ENCODE results near the gene LRRC74B.
A peak's percentile ranks its signal among the peaks of the same experiment; 100 is the strongest.

LRRC74B gene

DNA sequence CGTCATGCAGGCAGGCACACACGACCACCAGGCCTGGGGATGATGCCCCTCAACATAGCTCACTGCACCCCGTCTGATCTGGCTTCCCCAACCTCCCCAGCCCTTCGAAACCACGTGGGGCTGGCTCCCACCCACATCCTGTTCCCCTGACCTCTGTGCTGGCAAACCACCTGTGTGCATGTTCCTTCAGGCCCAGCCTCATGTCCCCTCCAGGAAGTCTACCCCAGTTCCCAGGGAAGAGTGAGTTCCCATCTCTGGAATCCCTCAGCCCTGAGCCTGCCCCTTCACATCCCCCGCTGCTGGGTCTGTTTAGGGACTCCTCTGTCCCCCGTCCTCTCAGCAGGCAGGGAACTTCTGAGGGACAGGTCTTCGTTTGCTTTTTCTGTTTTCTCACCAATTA, 20.5 kb upstream of the LRRC74B start:
- Mint-ChIP-seq H3K9me3 (ENCODE audit: low read depth) (no peaks in the 10 kb centered on the region), H3K36me3 (no peaks in the 10 kb centered on the region), H3K27me3 (no peaks in the 10 kb centered on the region), H3K4me1 (ENCODE audit: low read depth) (peaks cover 13% of the 10 kb centered on the region), H3K27ac (peak overlapping the region; percentile 73), H3K4me3 (peak overlapping the region; percentile 33)

DNA sequence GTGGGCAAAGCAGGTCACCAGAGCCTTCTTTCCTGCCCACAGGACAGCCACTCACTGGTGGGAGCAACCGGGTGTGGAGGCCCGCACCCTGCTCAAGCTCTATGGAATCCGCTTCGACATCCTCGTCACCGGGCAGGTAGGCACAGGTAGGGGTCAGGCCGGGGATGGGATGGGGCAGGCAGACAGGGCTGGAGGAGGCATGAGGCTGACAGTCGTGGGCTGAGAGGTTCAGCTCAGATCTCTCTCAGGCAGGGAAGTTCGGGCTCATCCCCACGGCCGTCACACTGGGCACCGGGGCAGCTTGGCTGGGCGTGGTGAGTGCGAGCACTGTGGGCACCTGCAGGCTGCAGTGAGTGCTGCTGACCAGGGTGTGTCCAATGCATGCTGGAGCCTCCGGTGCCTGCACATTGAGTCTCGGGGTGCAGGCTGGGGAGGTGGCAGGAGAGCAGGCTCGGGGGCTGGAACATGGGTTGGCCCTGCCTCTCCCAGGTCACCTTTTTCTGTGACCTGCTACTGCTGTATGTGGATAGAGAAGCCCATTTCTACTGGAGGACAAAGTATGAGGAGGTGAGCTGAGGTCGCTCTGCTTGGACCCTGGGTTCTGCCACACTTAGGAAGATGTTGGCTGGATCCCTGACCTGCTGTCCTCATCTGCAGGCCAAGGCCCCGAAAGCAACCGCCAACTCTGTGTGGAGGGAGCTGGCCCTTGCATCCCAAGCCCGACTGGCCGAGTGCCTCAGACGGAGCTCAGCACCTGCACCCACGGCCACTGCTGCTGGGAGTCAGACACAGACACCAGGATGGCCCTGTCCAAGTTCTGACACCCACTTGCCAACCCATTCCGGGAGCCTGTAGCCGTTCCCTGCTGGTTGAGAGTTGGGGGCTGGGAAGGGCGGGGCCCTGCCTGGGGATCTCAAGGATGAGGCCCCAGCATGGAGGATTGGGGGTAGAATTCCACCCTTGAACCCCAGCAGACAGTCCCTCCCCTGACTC, 19.7 kb upstream of the LRRC74B start:
- H3K9me3 Mint-ChIP-seq (ENCODE audit: low read depth) = no peaks in the 10 kb centered on the region
- H3K36me3 Mint-ChIP-seq = no peaks in the 10 kb centered on the region
- H3K27me3 Mint-ChIP-seq = peaks cover 2% of the 10 kb centered on the region
- peaks cover 13% of the 10 kb centered on the region for H3K4me1 Mint-ChIP-seq (ENCODE audit: low read depth)
- no peak overlapping the region for H3K27ac Mint-ChIP-seq
- no peak overlapping the region for H3K4me3 Mint-ChIP-seq

DNA sequence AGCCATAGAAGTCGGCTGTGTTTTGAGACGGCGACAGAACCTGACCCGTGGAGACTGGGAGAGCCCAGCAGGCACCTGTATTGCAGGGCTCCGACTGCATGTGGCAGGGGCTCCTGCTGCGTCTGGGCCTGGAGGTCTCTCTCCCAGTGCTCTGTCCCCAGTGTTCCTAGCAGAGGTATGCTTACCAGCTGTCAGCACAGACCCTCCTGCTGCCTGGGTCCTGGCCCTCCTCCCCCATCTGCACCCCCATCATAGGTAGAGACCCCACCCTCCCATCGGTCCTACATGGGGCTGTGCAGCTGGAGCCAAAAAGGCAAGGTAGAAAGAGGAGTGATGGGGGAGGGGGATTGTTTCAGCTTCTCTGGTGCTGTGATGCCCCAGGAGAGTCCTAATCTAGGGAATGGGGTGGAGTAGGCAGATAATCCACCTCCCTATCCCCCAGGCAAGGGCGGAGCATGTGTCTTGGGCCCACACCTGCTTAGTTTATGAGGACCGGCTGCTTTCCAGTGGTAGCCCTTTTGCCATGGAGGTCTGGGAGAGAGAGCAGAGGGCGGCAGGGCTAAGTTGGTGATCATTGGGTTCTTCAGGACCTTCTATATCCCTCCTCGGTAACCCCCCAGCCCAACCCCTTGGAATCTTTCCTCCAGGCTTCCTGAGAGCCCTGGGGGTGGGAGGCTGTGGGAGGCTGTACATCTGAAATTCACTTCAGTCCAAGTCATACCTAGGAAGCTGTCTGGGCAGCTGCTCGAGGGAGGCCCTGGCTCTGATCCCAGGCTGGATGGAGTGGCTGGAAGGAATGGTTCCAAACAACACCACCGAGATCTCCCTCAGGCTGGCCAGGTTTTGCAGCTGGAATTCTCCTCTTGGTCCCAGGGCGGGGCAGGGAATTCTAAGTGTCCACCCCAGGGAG, 18.7 kb upstream of the LRRC74B start:
- Mint-ChIP-seq H3K27me3 (peaks cover 5% of the 10 kb centered on the region), H3K9me3 (ENCODE audit: low read depth) (no peaks in the 10 kb centered on the region), H3K4me3 (no peak overlapping the region), H3K36me3 (no peaks in the 10 kb centered on the region), H3K4me1 (ENCODE audit: low read depth) (peaks cover 16% of the 10 kb centered on the region), H3K27ac (no peak overlapping the region)

DNA sequence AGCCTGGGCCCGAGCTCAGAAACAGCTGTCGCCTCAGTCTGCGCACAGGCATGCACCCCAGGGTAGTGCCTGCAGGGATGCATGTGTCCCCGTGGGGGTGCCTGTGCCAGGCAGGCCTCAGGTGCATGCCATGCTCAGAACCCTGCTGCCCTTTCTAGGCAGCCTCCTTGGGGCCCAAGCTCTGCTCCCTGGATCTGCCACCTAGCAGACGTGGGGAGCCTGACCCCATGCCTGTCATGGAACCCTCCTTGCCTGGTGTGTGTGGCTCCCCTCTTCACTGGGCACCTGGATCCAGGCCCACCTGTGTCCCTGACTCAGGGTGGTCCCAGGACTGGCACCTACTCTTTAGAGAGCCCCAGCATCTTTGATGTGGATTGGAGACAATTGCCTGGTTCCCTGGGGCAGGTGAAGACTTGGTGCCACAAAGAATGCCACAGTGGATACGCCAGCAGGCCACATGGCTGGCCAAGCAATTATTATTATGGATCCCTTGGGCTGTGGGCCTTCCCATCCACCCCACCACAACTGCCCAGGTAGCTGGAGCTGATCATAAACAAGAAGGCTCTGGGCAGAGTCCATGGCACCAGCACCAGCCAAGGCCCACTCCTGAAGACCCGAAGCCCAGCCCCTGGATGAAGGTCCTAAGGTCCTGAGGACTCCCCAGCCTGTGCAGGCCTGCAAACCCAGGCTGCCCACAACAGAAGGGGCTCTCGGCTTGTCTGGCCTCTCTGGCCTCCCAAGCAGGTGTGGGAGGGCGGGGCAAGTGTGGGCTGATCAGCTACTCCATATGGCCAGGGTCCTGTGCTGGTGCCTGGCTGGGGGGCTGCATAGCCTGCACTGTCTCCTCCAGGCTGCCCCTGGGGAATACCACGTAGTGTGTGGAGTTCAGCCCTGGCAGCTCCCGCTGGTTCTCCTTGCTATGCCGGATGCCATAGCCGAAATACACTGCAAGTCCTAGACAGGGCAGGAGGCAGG, 17.2 kb upstream of the LRRC74B start:
- Mint-ChIP-seq H3K36me3 (no peaks in the 10 kb centered on the region), H3K4me1 (ENCODE audit: low read depth) (peaks cover 16% of the 10 kb centered on the region), H3K27ac (no peak overlapping the region), H3K9me3 (ENCODE audit: low read depth) (no peaks in the 10 kb centered on the region), H3K27me3 (peaks cover 5% of the 10 kb centered on the region), H3K4me3 (no peak overlapping the region)

DNA sequence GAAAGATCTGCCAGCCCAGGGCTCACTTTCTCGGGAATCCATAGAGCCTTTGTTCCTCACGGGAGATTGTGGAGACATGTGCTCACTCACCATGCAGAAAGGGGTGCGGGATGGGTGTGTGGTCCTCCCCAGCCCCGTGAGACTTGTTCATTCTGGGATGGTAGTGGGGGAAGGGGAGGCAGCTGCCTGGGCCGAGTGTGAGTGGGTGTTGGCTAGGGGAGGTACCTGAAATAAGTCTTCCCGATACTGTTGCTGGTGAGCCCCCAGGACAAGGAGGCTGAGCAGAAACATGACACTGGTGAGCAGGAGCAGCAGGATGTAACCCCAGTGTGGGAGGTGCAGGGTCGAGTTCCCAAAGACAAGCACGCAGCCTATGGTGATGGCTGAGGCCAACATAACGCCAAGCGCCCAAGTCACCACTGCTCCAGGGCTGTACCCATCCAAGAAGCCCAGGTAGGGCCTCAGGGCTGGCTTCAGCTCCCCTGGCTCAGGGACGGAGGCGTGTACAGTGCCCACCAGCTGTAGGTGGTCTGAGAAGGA, 16.2 kb upstream of the LRRC74B start:
- Mint-ChIP-seq H3K27ac (no peak overlapping the region), H3K4me1 (ENCODE audit: low read depth) (peaks cover 16% of the 10 kb centered on the region), H3K4me3 (no peak overlapping the region), H3K27me3 (peaks cover 5% of the 10 kb centered on the region), H3K36me3 (no peaks in the 10 kb centered on the region), H3K9me3 (ENCODE audit: low read depth) (no peaks in the 10 kb centered on the region)

DNA sequence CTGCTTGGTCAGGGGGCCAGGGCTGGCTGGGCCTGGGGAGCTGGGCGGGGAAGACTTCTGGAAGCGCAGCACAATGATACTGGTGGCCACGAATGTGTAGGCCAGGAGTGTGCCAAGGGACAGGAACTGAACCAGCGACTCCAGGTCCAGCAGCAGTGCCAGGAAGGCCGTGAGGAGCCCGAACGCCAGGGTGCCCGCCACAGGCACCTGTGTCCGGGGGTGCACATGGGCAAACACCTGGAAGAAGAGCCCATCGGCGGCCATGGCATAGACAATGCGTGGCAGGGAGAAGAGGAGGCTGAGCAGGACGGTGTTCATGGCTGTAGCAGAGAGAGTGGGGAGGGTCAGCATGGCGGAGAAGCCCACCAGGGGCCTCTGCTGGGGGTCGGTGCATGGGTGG, 15.7 kb upstream of the LRRC74B start:
- peak overlapping the region; percentile 27 for H3K4me3 Mint-ChIP-seq
- H3K4me1 Mint-ChIP-seq (ENCODE audit: low read depth) = peaks cover 13% of the 10 kb centered on the region
- peaks cover 5% of the 10 kb centered on the region for H3K27me3 Mint-ChIP-seq
- no peaks in the 10 kb centered on the region for H3K36me3 Mint-ChIP-seq
- no peak overlapping the region for H3K27ac Mint-ChIP-seq
- no peaks in the 10 kb centered on the region for H3K9me3 Mint-ChIP-seq (ENCODE audit: low read depth)

DNA sequence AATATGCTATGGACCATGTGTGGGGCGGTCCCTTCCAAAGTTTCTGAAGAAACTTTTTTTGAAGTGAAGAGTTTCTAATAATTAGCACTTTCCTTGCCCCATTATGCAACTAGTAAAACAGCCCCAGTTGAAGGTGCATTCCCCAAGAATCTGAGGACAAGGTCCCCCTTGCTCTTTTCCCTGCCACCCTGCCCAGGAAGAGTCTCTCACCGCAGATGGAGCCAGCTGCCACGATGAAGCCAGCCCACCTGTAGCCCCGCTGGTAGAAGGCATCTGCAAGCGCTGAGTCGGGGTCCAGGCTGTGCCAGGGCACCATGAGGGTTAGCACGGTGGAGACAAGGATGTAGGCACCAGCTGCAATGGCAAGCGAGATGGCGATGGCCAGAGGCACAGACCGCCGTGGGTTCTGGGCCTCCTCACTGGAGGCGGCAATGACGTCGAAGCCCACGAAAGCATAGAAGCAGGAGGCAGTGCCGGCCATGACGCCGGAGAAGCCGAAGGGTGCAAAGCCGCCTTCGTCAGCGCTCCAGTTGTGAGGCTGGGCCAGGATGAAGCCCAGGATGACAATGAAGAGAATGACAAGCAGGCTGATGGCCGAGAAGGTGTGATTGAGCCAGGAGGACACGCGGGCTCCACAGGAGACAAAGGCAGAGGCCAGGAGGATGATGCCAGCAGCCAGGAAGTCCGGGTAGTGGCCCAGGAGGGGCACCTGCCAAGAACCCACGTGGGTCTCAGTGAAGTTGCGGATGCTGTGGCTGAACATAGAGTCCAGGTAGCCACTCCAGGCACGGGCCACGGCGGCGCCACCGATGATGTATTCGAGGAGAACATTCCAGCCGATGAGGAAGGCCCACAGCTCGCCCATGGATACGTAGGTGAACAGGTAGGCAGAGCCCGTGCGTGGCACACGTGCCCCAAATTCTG, 14.9 kb upstream of the LRRC74B start:
- Mint-ChIP-seq H3K27ac (no peak overlapping the region), H3K4me3 (peak overlapping the region; percentile 57), H3K9me3 (ENCODE audit: low read depth) (no peaks in the 10 kb centered on the region), H3K4me1 (ENCODE audit: low read depth) (peaks cover 5% of the 10 kb centered on the region), H3K27me3 (peaks cover 5% of the 10 kb centered on the region), H3K36me3 (no peaks in the 10 kb centered on the region)

DNA sequence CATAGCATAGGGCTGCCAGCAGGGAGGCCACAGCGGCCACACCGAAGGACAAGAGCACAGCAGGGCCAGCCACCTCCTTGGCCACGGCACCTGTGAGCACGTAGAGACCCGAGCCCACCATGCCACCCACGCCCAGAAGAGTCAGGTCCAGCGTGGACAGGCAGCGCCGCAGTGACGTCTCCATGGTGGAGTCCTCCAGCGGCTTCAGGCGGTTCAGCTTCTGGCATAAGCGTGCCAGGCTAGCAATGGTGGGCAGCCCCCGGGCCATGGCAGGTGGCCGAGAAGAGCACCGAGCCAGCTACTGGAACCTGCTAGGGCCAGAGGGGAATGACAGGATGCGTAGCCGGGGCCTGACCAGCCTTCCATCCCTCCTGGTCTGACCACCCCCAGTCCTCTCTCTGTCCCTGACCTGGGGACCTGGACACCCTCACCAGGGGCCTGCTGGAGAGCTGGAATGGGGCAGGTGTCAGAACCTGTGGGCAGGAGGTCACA, 14.2 kb upstream of the LRRC74B start:
- Mint-ChIP-seq H3K4me1 (ENCODE audit: low read depth) (peaks cover 3% of the 10 kb centered on the region), H3K27me3 (peaks cover 5% of the 10 kb centered on the region), H3K9me3 (ENCODE audit: low read depth) (no peaks in the 10 kb centered on the region), H3K4me3 (peak overlapping the region; percentile 57), H3K36me3 (no peaks in the 10 kb centered on the region), H3K27ac (no peak overlapping the region)

DNA sequence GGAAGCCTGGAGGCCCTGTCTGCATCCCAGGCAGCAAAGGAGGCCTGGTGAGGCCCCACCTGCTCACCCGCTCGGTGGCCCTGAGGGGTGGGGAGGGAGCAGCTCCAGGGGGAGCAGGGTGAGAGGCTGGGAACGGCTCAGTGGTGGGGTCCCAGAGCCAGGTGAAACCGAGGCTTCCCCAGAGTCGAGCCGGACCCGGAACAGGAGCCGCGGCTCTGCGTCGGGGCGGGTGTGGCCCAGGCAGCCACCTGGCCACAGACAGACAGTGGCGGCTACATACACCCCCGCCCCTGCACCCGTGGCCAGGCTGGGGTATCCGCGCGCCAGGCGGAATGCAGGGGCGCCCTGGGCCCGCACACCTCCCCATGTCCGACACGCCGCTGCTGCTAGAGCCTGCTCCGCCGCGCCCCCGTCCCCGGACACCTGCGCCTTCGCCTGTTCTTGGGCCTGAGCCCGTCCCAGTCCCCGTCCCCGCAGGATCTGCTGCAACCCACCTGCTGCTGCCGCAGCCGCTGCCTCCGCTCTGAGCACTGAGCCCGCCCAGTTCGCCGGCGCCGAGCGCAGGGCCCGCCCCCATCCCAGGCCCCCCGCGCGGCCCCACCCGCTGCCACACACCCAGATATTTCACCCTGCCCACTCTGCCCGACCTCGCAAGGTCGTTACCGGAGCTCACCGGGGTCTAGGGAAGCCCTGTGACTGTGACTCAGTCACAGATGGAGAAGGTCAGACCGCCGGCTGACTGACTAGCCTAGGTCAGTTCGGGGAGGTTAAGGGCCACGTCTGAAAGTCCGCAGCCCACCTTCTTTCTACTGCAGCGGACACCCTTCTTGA, 13.5 kb upstream of the LRRC74B start, which contains the start of gene SLC7A4:
Gene SLC7A4 (minus strand): TSS at position 525 of the 831 bp plus-strand sequence. CDS start 749 bp downstream, outside the sequence.
- H3K36me3 Mint-ChIP-seq = no peaks in the 10 kb centered on the region
- H3K4me1 Mint-ChIP-seq (ENCODE audit: low read depth) = peaks cover 3% of the 10 kb centered on the region
- no peaks in the 10 kb centered on the region for H3K9me3 Mint-ChIP-seq (ENCODE audit: low read depth)
- H3K4me3 Mint-ChIP-seq = peak within 1 kb of the TSS; percentile 57
- H3K27me3 Mint-ChIP-seq = peaks cover 5% of the 10 kb centered on the region
- H3K27ac Mint-ChIP-seq = no peak within 1 kb of the TSS

DNA sequence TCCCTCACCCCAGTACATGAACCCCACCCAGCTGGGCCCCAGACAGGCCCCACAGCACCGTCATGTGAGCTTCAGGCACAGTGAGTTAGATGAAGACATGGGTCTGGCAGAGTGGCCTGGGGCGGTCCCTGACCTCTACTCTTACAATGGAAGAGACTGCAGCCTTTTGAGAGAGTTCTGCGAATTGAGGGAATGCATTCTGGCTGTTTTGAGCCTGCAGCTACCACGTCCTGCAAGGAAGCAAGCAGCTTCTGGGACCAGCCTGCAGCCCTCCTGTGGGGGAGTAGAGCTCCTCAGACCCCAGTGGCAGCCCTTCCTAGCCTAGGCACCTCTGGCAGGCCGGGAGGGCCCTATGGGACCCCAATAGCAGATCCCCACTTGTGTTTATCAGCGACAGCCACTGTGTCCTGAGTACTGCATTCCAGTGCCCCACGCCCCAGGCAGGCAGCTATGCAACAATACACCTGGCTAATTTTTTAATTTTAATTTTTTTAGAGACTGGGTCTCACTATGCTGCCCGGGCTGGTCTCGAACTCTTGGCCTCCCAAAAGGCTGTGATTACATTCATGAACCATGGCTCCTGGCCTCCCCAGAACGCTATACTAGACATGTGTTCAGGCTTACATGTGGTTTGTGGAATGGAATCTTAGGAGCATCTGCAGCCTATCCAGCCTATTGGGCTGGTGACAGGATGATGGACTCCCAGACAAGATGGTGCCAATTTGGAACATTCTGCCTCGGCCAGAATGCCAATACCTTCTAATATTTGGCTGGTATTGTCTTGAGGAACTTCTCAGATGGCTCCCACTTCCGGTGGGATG, 12.7 kb upstream of the LRRC74B start:
- no peaks in the 10 kb centered on the region for H3K9me3 Mint-ChIP-seq (ENCODE audit: low read depth)
- H3K27me3 Mint-ChIP-seq = peaks cover 5% of the 10 kb centered on the region
- peaks cover 3% of the 10 kb centered on the region for H3K4me1 Mint-ChIP-seq (ENCODE audit: low read depth)
- no peak overlapping the region for H3K4me3 Mint-ChIP-seq
- no peak overlapping the region for H3K27ac Mint-ChIP-seq
- no peaks in the 10 kb centered on the region for H3K36me3 Mint-ChIP-seq

DNA sequence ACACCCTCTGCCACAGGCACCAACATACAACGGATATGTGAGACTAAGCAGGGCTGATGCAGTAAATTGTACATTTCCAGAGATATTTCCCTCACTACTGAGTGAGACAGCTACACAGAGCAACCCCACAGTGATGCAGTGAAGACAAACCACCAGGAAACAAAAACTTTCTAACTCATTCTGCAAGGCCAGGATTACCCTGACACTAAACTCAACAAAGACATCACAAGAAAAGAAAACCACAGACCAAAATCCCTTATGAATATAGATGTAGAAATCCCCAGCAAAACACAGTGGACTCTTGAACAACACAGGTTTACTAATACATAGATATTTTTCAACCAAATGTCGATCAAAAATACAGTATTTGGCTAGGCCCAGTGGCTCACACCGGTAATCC, 11.9 kb upstream of the LRRC74B start:
- Mint-ChIP-seq H3K36me3 (no peaks in the 10 kb centered on the region), H3K4me3 (no peak overlapping the region), H3K9me3 (ENCODE audit: low read depth) (no peaks in the 10 kb centered on the region), H3K4me1 (ENCODE audit: low read depth) (peaks cover 3% of the 10 kb centered on the region), H3K27me3 (peaks cover 9% of the 10 kb centered on the region), H3K27ac (no peak overlapping the region)

DNA sequence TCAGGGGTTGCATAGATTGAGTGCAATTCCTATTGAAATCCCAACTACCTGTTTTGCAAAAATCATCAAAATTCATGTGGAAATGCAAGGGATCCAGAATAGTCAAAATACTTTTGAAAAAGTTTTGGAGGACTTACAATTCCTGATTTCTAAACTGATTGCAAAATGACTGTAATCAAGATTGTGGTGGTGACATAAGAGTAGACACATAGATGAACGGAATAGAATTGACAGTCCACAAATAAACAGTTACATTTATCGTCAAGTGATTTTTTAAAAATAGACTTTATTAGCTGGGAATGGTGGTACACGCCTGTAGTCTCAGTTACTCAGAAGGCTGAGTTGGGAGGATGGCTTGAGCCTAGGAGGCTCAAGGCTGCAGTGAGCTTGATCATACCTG, 10.8 kb upstream of the LRRC74B start:
- Mint-ChIP-seq H3K36me3 (no peaks in the 10 kb centered on the region), H3K9me3 (ENCODE audit: low read depth) (no peaks in the 10 kb centered on the region), H3K4me3 (no peak overlapping the region), H3K27ac (no peak overlapping the region), H3K4me1 (ENCODE audit: low read depth) (peaks cover 3% of the 10 kb centered on the region), H3K27me3 (peaks cover 12% of the 10 kb centered on the region)

Data from activated naive CD8-positive, alpha-beta T cell (primary cell).